NOMO-1 treated with dmso at 0.1 percent for 144 hours (cell line): ENCODE data around the gene TMEM198.

ENCODE experiments used
- DNase-seq: peaks from one replicate; lab custom pipeline; 2025; ENCODE audit not compliant: unreplicated experiment; lab: John Stamatoyannopoulos, UW

TMEM198 gene

GRCh38 chr2:219542931-219543595 lies 765 bp upstream of the TMEM198 start:
- no peak for DNase-seq

GRCh38 chr2:219544567-219544966 lies 739 bp downstream of the TMEM198 start:
- no peak for DNase-seq

GRCh38 chr2:219545295-219545942 lies 1.6 kb downstream of the TMEM198 start:
- no peak for DNase-seq

- DNase-seq: no peak
Observed at GRCh38 chr2:219545943-219546352, 2.1 kb downstream of the TMEM198 start.

- no peak for DNase-seq
Observed at GRCh38 chr2:219547621-219548020, 3.8 kb downstream of the TMEM198 start.

- no peak for DNase-seq
Observed at GRCh38 chr2:219548990-219549389, 5.2 kb downstream of the TMEM198 start.

- no peak for DNase-seq
Observed at GRCh38 chr2:219549619-219550018, 5.8 kb downstream of the TMEM198 start.

- DNase-seq: no peak
Observed at GRCh38 chr2:219551441-219552381, 7.9 kb downstream of the TMEM198 start.

- DNase-seq: peak; percentile 21
Observed at GRCh38 chr2:219552382-219553167, 8.7 kb downstream of the TMEM198 start.

- DNase-seq: no peak
Observed at GRCh38 chr2:219553168-219553417, 9.3 kb downstream of the TMEM198 start.

- no peak for DNase-seq
Observed at GRCh38 chr2:219553463-219553963, 9.7 kb downstream of the TMEM198 start.

- no peak for DNase-seq
Observed at GRCh38 chr2:219554350-219554749, 10.5 kb downstream of the TMEM198 start.

- no peak for DNase-seq
Observed at GRCh38 chr2:219555956-219556355, 12.1 kb downstream of the TMEM198 start.

- DNase-seq: no peak
Observed at GRCh38 chr2:219556413-219556812, 12.6 kb downstream of the TMEM198 start.

- DNase-seq: no peak
Observed at GRCh38 chr2:219557320-219557719, 13.5 kb downstream of the TMEM198 start.

GRCh38 chr2:219557791-219558785 lies 14.3 kb downstream of the TMEM198 start:
- no peak for DNase-seq

GRCh38 chr2:219559156-219559915 lies 15.5 kb downstream of the TMEM198 start:
- no peak for DNase-seq

GRCh38 chr2:219560037-219560892 lies 16.4 kb downstream of the TMEM198 start:
- DNase-seq: no peak
